ENCODE results near the gene RASSF4.

DNA sequence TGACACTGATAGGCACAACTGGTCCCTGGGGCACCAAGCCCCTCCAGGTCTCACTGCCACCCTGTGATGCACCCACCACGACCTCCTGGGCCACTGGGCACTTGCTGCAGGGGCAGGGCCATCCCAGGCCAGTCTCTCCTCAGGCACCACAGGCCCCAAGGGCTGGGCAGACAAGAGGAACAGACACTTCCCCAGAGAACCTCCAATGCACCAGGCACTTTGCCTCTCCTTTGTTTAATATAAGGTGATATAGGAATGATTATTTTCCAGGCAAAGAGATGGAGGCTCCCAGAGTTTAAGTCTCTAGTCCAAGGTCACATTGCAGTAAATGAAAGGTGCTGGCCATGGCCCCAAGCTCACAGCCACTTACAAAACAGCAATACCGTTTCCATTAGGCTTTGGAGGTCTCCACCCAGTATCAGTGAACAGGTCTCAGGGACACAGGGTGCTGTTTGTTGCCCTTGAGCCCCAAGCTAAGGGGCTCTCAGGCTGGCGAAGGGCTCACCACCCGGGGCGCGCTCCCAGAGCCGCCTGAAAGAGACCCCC lies 14.6 kb downstream of the RASSF4 start:
- TF ChIP-seq POLR2AphosphoS5 (IDR thresholded peaks at IDR 0.05) (no peak), CTCF (IDR thresholded peaks at IDR 0.05) (no peak), EP300 (IDR thresholded peaks at IDR 0.05) (no peak)
